ENCODE results near the gene USP17L13. TPM values are rescaled to one million over a fixed set of nuclear protein-coding genes. Genes with fewer than 3 reads are reported as not detected.
"Not testable (repeated sequence)": the region's sequence is repeated elsewhere in the genome, so short reads cannot be mapped to it uniquely, and the experiment has no call there.

Gene USP17L13
- not detected in 2 replicates for total RNA-seq (2014; rRNA removed; shearing (Covaris generic); ENCODE audit: low replicate concordance)

- DNase-seq (ENCODE audit: low read depth); in situ Hi-C loops (cut with HindIII; ENCODE audit: low pct_unique_long_range_greater_than_20kb, low sequenced_read_pairs): not testable (repeated sequence)
Measured at GRCh38 chr4:9224596-9224995, at the start of gene USP17L13. Gene USP17L13 (plus strand): TSS chr4:9224896. CDS start chr4:9224896, 0 bp downstream.

- DNase-seq (ENCODE audit: low read depth); in situ Hi-C loops (cut with HindIII; ENCODE audit: low pct_unique_long_range_greater_than_20kb, low sequenced_read_pairs): not testable (repeated sequence)
Measured at GRCh38 chr4:9210357-9210756, 14.3 kb upstream of the USP17L13 start, which contains the start of gene USP17L10. Gene USP17L10 (plus strand): TSS chr4:9210657. CDS start chr4:9210657, 0 bp downstream.

GRCh38 chr4:9214701-9215100 is 10.0 kb upstream of the USP17L13 start:
- in situ Hi-C loops (cut with HindIII; ENCODE audit: low pct_unique_long_range_greater_than_20kb, low sequenced_read_pairs): not testable (repeated sequence)

DNA sequence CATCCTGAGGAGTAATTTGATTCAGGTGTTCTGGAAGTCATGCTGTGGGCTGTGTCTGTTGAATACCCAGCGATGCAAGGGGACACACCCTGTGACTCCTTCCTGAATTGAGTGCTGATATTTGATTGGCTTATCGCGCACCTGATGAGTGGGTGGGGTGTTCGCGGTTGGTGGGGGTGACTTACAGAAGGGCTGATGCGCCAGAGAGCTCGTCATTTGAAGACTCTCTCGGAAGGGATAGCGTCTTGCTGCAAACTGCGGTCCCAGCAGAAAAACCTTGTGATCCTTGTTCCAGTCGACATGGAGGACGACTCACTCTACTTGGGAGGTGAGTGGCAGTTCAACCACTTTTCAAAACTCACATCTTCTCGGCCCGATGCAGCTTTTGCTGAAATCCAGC is 9.6 kb upstream of the USP17L13 start, which contains the start of gene USP17L11:
Gene USP17L11, plus strand, starts transcription at position 301 of the 400 bp plus-strand sequence. Its CDS starts 0 bp downstream, at position 301.
- DNase-seq (ENCODE audit: low read depth); in situ Hi-C loops (cut with HindIII; ENCODE audit: low pct_unique_long_range_greater_than_20kb, low sequenced_read_pairs): not testable (repeated sequence)

More at GRCh38 chr4:9214701-9215100, 10.0 kb upstream of the USP17L13 start:
- not testable (repeated sequence) for DNase-seq (ENCODE audit: low read depth)

DNA sequence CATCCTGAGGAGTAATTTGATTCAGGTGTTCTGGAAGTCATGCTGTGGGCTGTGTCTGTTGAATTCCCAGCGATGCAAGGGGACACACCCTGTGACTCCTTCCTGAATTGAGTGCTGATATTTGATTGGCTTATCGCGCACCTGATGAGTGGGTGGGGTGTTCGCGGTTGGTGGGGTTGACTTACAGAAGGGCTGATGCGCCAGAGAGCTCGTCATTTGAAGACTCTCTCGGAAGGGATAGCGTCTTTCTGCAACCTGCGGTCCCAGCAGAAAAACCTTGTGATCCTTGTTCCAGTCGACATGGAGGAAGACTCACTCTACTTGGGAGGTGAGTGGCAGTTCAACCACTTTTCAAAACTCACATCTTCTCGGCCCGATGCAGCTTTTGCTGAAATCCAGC is 4.8 kb upstream of the USP17L13 start, which contains the start of gene USP17L12:
Gene USP17L12, plus strand, starts transcription at position 301 of the 400 bp plus-strand sequence. Its CDS starts 0 bp downstream, at position 301.
- DNase-seq (ENCODE audit: low read depth); in situ Hi-C loops (cut with HindIII; ENCODE audit: low pct_unique_long_range_greater_than_20kb, low sequenced_read_pairs): not testable (repeated sequence)

GRCh38 chr4:9230249-9230648 is 5.6 kb downstream of the USP17L13 start:
- in situ Hi-C loops (cut with HindIII; ENCODE audit: low pct_unique_long_range_greater_than_20kb, low sequenced_read_pairs); DNase-seq (ENCODE audit: low read depth): not testable (repeated sequence)

- not testable (repeated sequence) for DNase-seq (ENCODE audit: low read depth)
Measured at GRCh38 chr4:9234085-9234484, 9.4 kb downstream of the USP17L13 start, which contains the start of gene USP17L15. Gene USP17L15 (plus strand): TSS chr4:9234385. CDS start chr4:9234385, 0 bp downstream.

DNA sequence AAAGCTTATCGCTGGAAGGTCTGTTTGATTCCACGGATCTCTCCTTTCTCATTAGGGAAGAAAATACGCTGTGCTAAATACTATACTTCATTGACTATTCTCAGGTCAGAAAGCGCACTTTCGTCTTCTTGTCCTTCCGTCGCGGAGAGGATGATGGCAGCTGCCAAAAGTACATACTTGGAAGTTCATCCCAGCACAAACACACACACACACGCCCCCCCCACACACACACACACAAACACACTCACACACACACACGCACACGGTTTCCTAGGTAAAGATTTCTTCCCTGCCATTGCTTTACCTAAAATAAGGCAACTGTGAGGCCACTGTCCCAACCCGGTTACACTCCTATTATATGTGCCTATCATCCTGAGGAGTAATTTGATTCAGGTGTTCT is 13.8 kb downstream of the USP17L13 start:
- in situ Hi-C loops (cut with HindIII; ENCODE audit: low pct_unique_long_range_greater_than_20kb, low sequenced_read_pairs); DNase-seq (ENCODE audit: low read depth): not testable (repeated sequence)

More at GRCh38 chr4:9234085-9234484, 9.4 kb downstream of the USP17L13 start, which contains the start of gene USP17L15:
- in situ Hi-C loops (cut with HindIII; ENCODE audit: low pct_unique_long_range_greater_than_20kb, low sequenced_read_pairs): not testable (repeated sequence)

DNA sequence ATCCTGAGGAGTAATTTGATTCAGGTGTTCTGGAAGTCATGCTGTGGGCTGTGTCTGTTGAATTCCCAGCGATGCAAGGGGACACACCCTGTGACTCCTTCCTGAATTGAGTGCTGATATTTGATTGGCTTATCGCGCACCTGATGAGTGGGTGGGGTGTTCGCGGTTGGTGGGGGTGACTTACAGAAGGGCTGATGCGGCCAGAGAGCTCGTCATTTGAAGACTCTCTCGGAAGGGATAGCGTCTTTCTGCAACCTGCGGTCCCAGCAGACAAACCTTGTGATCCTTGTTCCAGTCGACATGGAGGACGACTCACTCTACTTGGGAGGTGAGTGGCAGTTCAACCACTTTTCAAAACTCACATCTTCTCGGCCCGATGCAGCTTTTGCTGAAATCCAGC is 18.9 kb downstream of the USP17L13 start, which contains the start of gene USP17L17:
Gene USP17L17, plus strand, starts transcription at position 301 of the 400 bp plus-strand sequence. Its CDS starts 0 bp downstream, at position 301.
- DNase-seq (ENCODE audit: low read depth); in situ Hi-C loops (cut with HindIII; ENCODE audit: low pct_unique_long_range_greater_than_20kb, low sequenced_read_pairs): not testable (repeated sequence)

DNA sequence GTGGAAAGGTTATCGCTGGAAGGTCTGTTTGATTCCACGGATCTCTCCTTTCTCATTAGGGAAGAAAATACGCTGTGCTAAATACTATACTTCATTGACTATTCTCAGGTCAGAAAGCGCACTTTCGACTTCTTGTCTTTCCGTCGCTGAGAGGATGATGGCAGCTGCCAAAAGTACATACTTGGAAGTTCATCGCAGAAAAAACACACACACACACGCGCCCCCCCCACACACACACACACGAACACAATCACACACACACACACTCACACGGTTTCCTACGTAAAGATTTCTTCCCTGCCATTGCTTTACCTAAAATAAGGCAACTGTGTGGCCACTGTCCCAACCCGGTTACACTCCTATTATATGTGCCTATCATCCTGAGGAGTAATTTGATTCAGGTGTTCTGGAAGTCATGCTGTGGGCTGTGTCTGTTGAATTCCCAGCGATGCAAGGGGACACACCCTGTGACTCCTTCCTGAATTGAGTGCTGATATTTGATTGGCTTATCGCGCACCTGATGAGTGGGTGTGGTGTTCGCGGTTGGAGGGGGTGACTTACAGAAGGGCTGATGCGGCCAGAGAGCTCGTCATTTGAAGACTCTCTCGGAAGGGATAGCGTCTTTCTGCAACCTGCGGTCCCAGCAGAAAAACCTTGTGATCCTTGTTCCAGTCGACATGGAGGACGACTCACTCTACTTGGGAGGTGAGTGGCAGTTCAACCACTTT is 23.4 kb downstream of the USP17L13 start, which contains the start of gene USP17L18:
Gene USP17L18, plus strand, starts transcription at position 678 of the 728 bp plus-strand sequence. Its CDS starts 0 bp downstream, at position 678.
- DNase-seq (ENCODE audit: low read depth); in situ Hi-C loops (cut with HindIII; ENCODE audit: low pct_unique_long_range_greater_than_20kb, low sequenced_read_pairs): not testable (repeated sequence)

- DNase-seq (ENCODE audit: low read depth); in situ Hi-C loops (cut with HindIII; ENCODE audit: low pct_unique_long_range_greater_than_20kb, low sequenced_read_pairs): not testable (repeated sequence)
Measured at GRCh38 chr4:9253078-9253477, 28.4 kb downstream of the USP17L13 start, which contains the start of gene USP17L19. Gene USP17L19 (plus strand): TSS chr4:9253378. CDS start chr4:9253378, 0 bp downstream.

GRCh38 chr4:9257824-9258223 is 33.1 kb downstream of the USP17L13 start, which contains the start of gene USP17L20:
Gene USP17L20 (plus strand): TSS chr4:9258124. CDS start chr4:9258124, 0 bp downstream.
- in situ Hi-C loops (cut with HindIII; ENCODE audit: low pct_unique_long_range_greater_than_20kb, low sequenced_read_pairs); DNase-seq (ENCODE audit: low read depth): not testable (repeated sequence)

DNA sequence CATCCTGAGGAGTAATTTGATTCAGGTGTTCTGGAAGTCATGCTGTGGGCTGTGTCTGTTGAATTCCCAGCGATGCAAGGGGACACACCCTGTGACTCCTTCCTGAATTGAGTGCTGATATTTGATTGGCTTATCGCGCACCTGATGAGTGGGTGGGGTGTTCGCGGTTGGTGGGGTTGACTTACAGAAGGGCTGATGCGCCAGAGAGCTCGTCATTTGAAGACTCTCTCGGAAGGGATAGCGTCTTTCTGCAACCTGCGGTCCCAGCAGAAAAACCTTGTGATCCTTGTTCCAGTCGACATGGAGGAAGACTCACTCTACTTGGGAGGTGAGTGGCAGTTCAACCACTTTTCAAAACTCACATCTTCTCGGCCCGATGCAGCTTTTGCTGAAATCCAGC is 37.9 kb downstream of the USP17L13 start, which contains the start of gene USP17L21:
Gene USP17L21, plus strand, starts transcription at position 301 of the 400 bp plus-strand sequence. Its CDS starts 0 bp downstream, at position 301.
- DNase-seq (ENCODE audit: low read depth); in situ Hi-C loops (cut with HindIII; ENCODE audit: low pct_unique_long_range_greater_than_20kb, low sequenced_read_pairs): not testable (repeated sequence)

DNA sequence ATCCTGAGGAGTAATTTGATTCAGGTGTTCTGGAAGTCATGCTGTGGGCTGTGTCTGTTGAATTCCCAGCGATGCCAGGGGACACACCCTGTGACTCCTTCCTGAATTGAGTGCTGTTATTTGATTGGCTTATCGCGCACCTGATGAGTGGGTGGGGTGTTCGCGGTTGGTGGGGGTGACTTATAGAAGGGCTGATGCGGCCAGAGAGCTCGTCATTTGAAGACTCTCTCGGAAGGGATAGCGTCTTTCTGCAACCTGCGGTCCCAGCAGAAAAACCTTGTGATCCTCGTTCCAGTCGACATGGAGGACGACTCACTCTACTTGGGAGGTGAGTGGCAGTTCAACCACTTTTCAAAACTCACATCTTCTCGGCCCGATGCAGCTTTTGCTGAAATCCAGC is 42.6 kb downstream of the USP17L13 start, which contains the start of gene USP17L22:
Gene USP17L22, plus strand, starts transcription at position 301 of the 400 bp plus-strand sequence. Its CDS starts 0 bp downstream, at position 301.
- DNase-seq (ENCODE audit: low read depth); in situ Hi-C loops (cut with HindIII; ENCODE audit: low pct_unique_long_range_greater_than_20kb, low sequenced_read_pairs): not testable (repeated sequence)

GRCh38 chr4:9271719-9272118 is 47.0 kb downstream of the USP17L13 start:
- DNase-seq (ENCODE audit: low read depth); in situ Hi-C loops (cut with HindIII; ENCODE audit: low pct_unique_long_range_greater_than_20kb, low sequenced_read_pairs): not testable (repeated sequence)

Data from Caki2 (cell line).